Ishikawa (cell line): ENCODE results near the gene LTBP3.

Experiments used
- CEBPB ChIP-seq: IDR thresholded peaks from 2 replicates; pipeline ENCODE4 v1.6.1; 2012
- CREB1 ChIP-seq: IDR thresholded peaks from 2 replicates; pipeline ENCODE4 v1.6.1; 2012; ENCODE audit warnings: low read depth
- EGR1 ChIP-seq: IDR thresholded peaks from 2 replicates; pipeline ENCODE4 v1.6.1; 2012
- EP300 ChIP-seq: IDR thresholded peaks from 2 replicates; pipeline ENCODE4 v1.6.1; 2012; ENCODE audit warnings: borderline replicate concordance
- FOXM1 ChIP-seq: IDR thresholded peaks from 2 replicates; pipeline ENCODE4 v1.6.1; 2012; ENCODE audit warnings: low read depth, borderline replicate concordance
- MAX ChIP-seq: IDR thresholded peaks from 2 replicates; pipeline ENCODE4 v1.6.1; 2012
- NFIC ChIP-seq: IDR thresholded peaks from 2 replicates; pipeline ENCODE4 v1.6.1; 2012
- RAD21 ChIP-seq: IDR thresholded peaks from 2 replicates; pipeline ENCODE4 v1.6.1; 2012; ENCODE audit warnings: low read depth
- REST ChIP-seq: IDR thresholded peaks from 2 replicates; pipeline ENCODE4 v1.6.1; 2012; ENCODE audit warnings: low read depth, mild to moderate bottlenecking
- TAF1 ChIP-seq: IDR thresholded peaks from 2 replicates; pipeline ENCODE4 v1.6.1; 2012; ENCODE audit warnings: low read depth, mild to moderate bottlenecking
- TCF12 ChIP-seq: IDR thresholded peaks from 2 replicates; pipeline ENCODE4 v1.6.1; 2012; ENCODE audit warnings: low read depth
- TEAD4 ChIP-seq: IDR thresholded peaks from 2 replicates; pipeline ENCODE4 v1.6.1; 2012
- USF1 ChIP-seq: IDR thresholded peaks from 2 replicates; pipeline ENCODE4 v1.6.1; 2012
- YY1 ChIP-seq: IDR thresholded peaks from 2 replicates; pipeline ENCODE4 v1.6.1; 2012; ENCODE audit warnings: low read depth
- ZBTB7A ChIP-seq: IDR thresholded peaks from 2 replicates; pipeline ENCODE4 v1.6.1; 2012; ENCODE audit warnings: low read depth

LTBP3 gene

GRCh38 chr11:65498042-65498726, 60.0 kb downstream of the LTBP3 start:
- TF ChIP-seq YY1: peak; percentile 72; the same call in 1 of the 2 replicates
- peak; percentile 80 for TF ChIP-seq CEBPB
- no peak for TF ChIP-seq USF1

- TF ChIP-seq MAX: peak; percentile 93
- TF ChIP-seq NFIC: peak; percentile 67; the same call in 1 of the 2 replicates
- peak; percentile 91 for TF ChIP-seq TCF12
- 0 out of 2 replicates have a peak, but pooled peaks have one; percentile 4 for TF ChIP-seq RAD21
- peak; percentile 74 for TF ChIP-seq CEBPB
- peak; percentile 73 for TF ChIP-seq TAF1
- peak; percentile 92 for TF ChIP-seq EP300
- peak; percentile 93 for TF ChIP-seq EGR1
- 0 out of 2 replicates have a peak, but pooled peaks have one; percentile 28 for TF ChIP-seq CREB1
- no peak for TF ChIP-seq REST
- peak; percentile 68 for TF ChIP-seq TEAD4
- peak; percentile 80 for TF ChIP-seq FOXM1
- peak; percentile 43; the same call in 1 of the 2 replicates for TF ChIP-seq USF1
- no peak for TF ChIP-seq ZBTB7A
- TF ChIP-seq YY1: peak; percentile 78
Observed at GRCh38 chr11:65497141-65498041, 60.8 kb downstream of the LTBP3 start.

- TF ChIP-seq TEAD4 (no peak), RAD21 (no peak), ZBTB7A (no peak), CREB1 (no peak), FOXM1 (no peak), CEBPB (no peak), USF1 (no peak), TAF1 (no peak), EP300 (no peak), REST (no peak), MAX (no peak), NFIC (no peak), TCF12 (no peak), YY1 (no peak), EGR1 (no peak)
Observed at GRCh38 chr11:65496304-65497140, 61.6 kb downstream of the LTBP3 start.

GRCh38 chr11:65493367-65494176, 64.6 kb downstream of the LTBP3 start:
- TF ChIP-seq USF1: no peak
- TF ChIP-seq YY1: no peak
- TF ChIP-seq FOXM1: no peak
- TF ChIP-seq TEAD4: peak; percentile 62
- peak; percentile 16; the same call in 1 of the 2 replicates for TF ChIP-seq TAF1
- peak; percentile 10; the same call in 1 of the 2 replicates for TF ChIP-seq EP300
